GM18526 (cell line): ENCODE data around the gene FRMD4A.

Source experiments
- POLR2A ChIP-seq: IDR thresholded peaks from 3 replicates; pipeline ENCODE4 v1.6.1; 2011; ENCODE audit not compliant: insufficient read length; ENCODE audit errors: extremely low read depth

Gene FRMD4A

GRCh38 chr10:13649844-13650520, 680.7 kb downstream of the FRMD4A start:
- TF ChIP-seq POLR2A: no peak

GRCh38 chr10:13648425-13648824, 682.3 kb downstream of the FRMD4A start:
- TF ChIP-seq POLR2A: no peak

- no peak for TF ChIP-seq POLR2A
Measured at GRCh38 chr10:13644866-13645265, 685.9 kb downstream of the FRMD4A start.

GRCh38 chr10:13643016-13643415, 687.7 kb downstream of the FRMD4A start:
- no peak for TF ChIP-seq POLR2A

- no peak for TF ChIP-seq POLR2A
Measured at GRCh38 chr10:13642293-13642692, 688.4 kb downstream of the FRMD4A start.

- no peak for TF ChIP-seq POLR2A
Measured at GRCh38 chr10:13637894-13638293, 692.8 kb downstream of the FRMD4A start.

- TF ChIP-seq POLR2A: no peak
Measured at GRCh38 chr10:13637303-13637856, 693.3 kb downstream of the FRMD4A start.

GRCh38 chr10:13636776-13637175, 693.9 kb downstream of the FRMD4A start:
- no peak for TF ChIP-seq POLR2A

GRCh38 chr10:13634207-13634606, 696.5 kb downstream of the FRMD4A start:
- no peak for TF ChIP-seq POLR2A

GRCh38 chr10:13633689-13634088, 697.0 kb downstream of the FRMD4A start:
- no peak for TF ChIP-seq POLR2A

GRCh38 chr10:13632884-13633440, 697.8 kb downstream of the FRMD4A start:
- TF ChIP-seq POLR2A: no peak

GRCh38 chr10:13632440-13632839, 698.3 kb downstream of the FRMD4A start:
- no peak for TF ChIP-seq POLR2A

GRCh38 chr10:13631594-13631993, 699.1 kb downstream of the FRMD4A start:
- no peak for TF ChIP-seq POLR2A

GRCh38 chr10:13630231-13630630, 700.5 kb downstream of the FRMD4A start:
- no peak for TF ChIP-seq POLR2A

GRCh38 chr10:13629116-13629515, 701.6 kb downstream of the FRMD4A start:
- TF ChIP-seq POLR2A: no peak

- no peak for TF ChIP-seq POLR2A
Measured at GRCh38 chr10:13628661-13629060, 702.1 kb downstream of the FRMD4A start.

GRCh38 chr10:13627459-13628310, 703.0 kb downstream of the FRMD4A start:
- TF ChIP-seq POLR2A: no peak

- TF ChIP-seq POLR2A: no peak
Measured at GRCh38 chr10:13624630-13625029, 706.1 kb downstream of the FRMD4A start.
